HL-60 (cell line): ENCODE results near the gene CACYBP.

Experiments used
- GABPA ChIP-seq: IDR thresholded peaks from 2 replicates; pipeline ENCODE4 v1.6.1; 2012; ENCODE audit warnings: low read depth
- SPI1 ChIP-seq: IDR thresholded peaks from 2 replicates; pipeline ENCODE4 v1.6.1; 2012; ENCODE audit warnings: low read depth, mild to moderate bottlenecking, borderline replicate concordance

- TF ChIP-seq SPI1 (no peak), GABPA (no peak)
Observed at GRCh38 chr1:174967845-174968705, 31.7 kb upstream of the CACYBP start.
